Measurements from ENCODE around the gene KIAA0232.
"Not testable (repeated sequence)": the region's sequence is repeated elsewhere in the genome, so short reads cannot be mapped to it uniquely, and the experiment has no call there.

The KIAA0232 gene

DNA sequence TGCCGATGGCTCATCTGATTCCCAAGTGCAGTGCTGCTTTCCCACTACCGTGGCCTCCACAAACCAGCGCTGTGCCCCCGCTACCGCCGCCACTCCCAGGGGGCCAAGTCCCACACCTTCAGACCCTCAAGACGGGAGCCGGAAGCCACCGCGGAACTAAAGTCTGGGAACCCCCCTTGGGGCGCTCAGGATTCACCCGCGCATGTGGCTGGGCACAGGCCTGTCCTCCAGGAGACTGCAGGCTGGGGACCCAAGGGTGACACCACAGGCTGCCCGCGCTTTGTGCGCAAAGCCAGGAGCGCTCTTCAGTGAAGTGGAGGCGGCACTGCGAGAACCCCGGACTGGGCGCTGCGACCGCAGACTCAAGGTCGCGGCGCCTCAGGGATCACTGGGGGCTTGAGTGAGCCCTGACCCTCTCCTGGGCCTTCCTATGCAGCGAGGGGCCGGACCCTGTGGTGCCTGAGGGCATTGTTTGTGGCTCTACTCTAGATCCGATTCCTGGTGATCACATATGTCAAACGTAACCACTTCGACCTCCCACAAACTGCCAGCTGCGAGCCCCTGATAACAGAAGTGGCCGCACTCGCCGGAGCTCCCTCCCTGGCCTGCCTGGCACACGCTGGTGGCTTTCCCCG lies 106.7 kb downstream of the KIAA0232 start:
- no peak for DNase-seq

DNA sequence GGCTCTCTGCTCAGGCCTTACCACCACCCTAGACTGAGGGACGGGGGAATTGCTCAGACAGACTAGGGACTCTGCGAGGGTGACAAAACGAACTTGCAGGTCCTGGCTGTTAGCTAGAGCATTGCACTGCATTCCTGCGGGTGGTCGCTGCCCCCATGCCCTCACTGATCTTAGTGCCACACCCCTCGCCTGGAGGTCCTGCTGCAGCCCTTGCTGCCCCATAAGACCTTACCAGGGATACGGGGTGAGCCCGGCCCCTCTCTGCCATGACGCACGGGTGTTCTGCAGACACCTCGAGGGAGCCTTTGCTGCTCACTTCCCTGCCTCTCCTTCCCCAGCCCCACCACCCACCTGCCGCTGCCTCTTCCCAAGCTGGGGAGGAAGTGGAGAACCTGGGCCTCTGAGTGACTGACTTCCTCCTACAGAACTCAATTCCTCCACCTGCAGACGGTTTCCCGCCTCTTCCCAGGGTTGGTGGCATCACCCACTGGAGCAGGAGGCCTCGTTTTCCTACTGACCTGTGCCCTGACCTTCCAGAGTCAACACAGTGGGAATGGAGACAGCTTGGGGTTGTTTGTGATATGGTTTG lies 107.3 kb downstream of the KIAA0232 start:
- DNase-seq: no peak

DNA sequence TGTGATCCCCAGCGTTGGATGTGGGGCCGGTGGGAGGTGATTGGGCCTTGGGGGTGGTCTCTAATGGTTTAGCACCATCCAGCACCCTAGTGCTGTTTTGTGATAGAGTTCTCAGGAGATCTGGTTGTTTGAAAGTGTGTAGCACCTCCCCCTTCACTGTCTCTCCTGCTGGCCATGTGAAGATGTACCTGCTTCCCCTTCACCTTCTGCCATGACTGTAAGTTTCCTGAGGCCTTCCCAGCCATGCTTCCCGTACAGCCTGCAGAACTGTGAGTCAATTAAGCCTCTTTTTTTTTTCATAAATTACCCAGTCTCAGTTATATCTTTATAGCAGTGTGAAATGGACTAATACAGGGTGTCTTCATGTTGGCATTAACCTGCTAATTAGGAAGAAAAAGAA lies 107.8 kb downstream of the KIAA0232 start:
- no peak for DNase-seq

DNA sequence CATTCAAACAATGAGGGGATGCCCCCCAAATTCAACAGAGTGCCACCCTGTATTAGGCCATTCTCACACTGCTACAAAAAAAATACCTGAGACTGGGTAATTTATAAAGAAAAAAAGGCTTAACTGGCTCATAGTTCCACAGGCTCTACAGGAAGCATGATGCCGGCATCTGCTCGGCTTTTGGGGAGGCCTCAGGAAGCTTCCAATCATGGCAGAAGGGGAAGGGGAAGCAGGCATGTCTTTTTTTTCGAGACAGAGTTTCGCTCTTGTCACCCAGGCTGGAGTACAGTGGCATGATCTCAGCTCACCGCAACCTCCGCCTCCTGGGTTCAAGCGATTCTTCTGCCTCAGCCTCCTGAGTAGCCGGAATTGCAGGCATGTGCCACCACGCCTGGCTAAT lies 108.4 kb downstream of the KIAA0232 start:
- not testable (repeated sequence) for DNase-seq

DNA sequence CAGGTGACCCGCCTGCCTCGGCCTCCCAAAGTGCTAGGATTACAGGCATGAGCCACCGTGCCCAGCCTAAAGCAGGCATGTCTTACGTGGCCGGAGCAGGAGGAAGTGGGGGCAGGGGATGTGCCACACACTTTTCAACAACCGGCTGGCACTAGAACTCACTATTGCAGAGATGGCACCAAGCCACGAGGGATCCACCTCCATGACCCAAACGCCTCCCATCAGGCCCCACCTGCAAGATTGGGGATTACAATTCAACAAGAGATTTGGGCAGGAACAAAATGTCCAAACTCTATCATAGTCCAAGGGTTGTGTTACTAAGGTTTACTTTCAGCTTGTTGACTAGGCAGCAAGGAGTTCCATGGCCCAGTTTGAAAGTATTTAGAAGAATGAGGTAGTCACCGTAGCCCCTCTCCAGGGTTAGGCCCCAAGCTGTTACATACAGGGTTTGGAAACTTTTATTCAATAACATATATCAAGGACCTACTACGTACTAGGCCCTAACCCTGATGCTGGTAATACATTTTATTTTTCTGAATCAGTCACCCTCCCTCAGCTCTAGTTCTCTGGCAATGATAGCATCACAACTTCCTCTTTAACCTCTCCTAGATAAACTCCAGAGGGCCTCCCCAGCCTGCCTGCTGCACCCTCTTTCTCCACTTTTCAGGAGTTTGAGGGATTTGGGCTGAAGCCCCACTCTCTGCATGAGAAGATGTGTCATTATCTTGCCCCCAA lies 109.1 kb downstream of the KIAA0232 start:
- DNase-seq: no peak

DNA sequence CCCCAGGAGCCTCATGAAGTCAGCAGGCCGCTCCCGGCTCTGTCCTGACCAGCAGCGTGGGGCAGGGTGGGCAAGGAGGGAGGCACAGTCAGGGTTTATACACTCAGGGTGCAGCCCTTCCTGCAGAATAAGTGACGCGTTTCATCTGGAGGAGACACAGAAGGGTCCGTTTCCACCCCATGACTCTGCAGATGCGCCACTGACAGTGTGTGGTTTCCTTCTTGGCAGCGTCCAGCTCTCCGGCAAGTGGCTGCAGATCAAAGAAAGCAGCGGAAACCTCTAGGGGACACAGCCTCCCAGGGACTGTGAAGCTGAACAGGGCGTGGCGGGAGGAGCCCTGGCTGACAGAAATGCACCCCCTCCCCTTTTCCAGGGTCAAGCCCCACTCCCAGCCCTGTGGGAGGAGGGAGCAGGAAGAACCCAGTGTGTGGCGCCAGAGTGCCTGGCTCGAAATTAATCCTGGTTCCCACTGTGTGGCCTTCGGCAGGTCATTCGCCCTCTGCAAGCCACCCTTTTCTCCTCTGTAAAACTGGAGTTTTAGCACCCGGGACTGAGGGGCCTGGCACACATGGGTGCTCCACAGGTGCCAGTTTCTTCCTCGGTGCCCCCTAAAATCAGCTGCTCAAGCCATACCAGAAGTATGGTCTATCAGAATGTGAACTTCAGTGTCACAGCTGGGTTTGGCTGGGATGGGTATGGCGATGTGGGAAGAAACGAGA lies 109.8 kb downstream of the KIAA0232 start:
- DNase-seq: no peak

DNA sequence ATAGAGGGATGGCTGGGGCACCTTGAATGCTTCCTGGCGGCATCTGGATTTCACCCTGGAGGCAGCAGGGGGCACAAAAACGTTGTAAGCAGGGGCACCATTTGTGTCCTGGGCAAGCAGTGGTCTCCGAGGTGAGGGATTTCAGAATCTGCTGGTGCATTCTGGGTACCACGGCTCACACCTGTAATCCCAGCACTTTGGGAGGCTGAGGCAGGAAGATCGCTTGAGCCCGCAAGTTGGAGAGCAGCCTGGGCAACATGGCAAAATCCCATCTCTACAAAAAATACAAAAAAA lies 110.3 kb downstream of the KIAA0232 start:
- DNase-seq: no peak

DNA sequence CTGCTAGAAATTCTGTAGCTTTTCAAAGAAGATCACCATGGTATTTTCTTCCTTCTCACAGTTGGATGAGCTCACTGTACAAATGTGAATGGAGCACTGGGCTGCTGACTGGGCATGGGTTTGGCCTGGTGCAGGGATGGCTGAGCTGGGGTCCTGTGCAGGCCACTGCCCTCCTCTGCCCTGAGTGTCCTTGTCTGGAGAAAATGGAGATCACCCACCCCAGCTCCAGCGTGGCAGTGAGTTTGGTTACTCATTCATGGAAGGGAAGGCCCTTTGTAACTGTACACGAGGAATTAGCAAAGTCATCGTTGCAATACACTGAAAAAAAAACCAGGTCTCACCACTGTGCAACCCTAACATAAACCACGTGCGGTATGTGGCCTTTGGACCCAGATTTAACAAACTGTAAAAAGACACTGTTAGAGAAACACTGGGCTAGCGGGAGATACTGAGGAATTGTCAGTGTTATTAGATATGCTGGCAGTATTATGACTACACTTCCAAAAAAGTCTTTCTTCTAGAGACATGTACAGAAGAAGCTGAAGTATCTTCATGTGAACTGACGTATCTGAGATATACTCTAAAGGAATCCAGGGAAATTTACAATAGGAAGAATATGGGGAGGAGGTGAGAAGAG lies 111.0 kb downstream of the KIAA0232 start:
- no peak for DNase-seq

DNA sequence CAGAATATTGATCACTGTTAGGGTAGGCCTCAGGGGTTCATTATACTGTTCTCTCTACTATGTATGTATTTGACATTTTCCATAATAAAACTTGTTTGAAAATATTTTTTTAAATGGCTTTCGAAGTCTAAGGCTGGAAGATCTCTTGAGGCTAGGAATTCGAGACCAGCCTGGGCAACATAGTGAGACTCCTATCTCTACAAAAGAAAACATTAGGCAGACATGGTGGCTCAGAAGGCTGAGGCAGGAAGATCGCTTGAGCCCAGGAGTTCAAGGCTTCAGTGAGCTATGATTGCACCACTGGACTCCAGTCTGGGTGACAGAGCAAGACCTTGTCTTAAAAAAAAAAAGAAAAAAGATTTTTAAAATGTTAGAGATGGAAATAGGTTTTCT lies 111.6 kb downstream of the KIAA0232 start:
- no peak for DNase-seq

DNA sequence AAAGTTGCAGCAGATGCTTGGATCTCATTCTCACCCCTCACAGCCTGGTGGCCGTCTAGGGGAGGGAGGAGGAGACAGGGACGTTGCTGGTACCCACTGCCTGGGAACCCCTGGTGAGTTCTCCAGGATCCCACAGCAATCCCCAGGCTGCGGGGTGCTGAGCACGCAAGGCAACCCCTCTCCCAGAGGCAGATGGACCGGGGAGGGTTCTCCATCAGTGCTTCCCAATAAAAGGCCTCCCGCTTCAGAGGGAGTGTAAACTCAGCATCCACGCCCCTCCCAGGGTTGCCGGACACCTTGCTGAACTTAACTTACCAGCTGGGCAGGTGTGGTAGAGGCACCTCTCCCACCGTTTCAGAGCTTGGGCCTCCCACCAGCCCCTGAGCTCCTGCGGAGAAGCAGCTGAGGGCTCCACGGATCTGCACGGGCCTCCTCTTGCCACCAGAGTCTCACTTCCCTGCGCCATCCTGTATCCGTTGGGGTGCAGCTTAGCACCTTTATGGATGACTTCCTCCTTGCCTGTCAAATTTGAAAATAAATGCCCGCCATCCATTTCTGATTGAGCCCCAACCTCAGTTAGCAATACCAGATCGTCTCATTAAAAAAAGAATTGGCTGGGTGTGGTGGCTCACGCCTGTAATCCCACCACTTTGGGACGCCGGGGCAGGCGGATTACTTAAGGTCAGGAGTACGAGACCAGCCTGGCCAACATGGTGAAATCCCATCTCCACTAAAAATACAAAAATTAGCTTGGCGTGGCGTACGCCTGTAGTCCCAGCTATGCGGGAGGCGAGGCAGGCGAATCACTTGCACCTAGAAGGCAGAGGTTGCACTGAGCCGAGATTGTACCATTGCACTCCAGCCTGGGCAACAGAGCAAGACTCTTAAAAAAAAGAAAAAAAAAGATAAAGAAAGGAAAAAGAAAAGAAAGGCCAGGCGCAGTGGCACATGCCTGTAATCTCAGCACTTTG lies 112.3 kb downstream of the KIAA0232 start:
- no peak for DNase-seq

DNA sequence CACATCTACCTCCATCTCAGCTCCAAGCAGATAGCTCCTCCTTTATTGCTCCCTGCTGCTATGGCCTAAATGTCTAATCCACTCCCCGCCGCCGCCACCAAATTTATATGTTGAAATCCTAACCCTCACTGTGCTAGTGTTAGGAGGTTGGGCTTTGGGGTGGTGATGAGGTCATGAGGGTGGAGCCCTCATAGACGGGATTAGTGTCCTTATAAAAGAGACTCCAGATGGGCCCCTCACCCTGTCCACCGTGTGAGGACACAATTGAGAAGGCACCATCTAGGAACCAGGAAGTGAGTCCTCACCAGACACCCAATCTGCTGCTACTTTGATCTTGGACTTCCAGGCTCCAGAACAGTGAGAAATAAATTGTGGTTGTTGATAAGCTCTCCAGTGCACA lies 113.5 kb downstream of the KIAA0232 start:
- no peak for DNase-seq

DNA sequence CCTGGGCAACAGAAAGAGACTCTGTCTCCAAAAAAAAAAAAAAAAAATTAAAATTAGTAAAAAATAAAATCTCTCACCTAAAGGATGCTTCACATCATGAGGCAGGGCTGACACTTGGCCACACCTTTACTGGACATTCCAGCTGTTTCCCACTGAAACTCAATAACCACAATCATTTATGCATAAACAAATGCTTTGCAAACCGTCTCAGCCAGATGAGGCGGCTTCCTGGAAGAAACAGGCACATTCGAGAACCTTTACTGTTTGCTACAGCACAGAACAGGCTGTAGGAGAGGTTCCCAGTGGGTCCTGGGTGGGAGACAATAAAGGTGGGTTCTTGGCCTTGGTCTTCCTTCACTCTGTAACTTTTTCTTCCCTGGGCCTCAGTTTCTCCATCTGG lies 116.2 kb downstream of the KIAA0232 start:
- no peak for DNase-seq

DNA sequence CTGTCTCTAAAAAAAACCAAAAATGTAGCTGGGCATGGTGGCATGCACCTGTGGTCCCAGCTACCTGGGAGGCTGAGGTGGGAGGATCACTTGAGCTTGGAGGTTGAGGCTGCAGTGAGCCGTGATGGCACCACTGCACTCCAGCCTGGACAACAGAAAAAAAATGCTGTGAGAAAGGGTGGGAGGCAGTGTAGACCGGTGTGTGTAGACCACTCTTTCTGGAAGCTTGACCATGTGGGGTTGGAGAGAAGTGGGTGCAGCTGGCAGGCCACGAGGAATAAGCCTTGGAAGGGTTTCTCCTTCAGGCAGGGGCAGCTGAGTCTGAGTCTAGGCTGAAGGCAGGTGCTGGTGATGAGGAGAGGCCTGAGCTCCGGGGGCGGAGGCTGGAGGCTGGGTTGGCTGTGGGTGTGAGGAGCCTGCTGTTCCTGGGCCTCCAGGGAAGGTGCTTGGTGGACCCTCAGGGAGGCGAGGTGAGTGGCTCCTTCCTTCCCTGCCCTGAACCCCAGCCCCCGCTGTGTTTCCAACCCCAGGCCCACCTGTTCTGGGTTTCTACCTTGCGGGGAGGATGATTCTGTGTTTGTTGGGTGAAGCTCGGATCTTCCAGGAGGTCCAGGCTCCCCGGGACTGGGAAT lies 117.8 kb downstream of the KIAA0232 start:
- no peak for DNase-seq

DNA sequence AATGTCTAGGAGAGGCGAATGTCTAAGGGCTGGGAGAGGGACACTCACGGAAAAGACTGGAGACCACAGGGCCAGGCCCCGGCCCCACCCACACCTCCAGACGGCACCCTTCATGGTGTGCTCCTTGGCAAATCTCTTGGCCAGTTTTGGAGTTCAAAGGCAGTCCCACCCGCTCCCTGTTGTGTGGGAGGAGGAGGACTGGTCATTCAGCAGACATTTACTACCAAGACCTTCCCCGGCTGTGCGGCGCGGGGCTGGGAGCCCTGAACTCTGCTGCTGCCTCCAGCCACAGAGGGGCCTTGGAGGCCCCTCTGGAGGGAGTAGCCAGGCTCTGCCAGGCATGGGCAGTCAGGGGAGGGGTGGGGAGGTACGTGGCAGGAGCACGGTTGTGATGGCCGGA lies 118.4 kb downstream of the KIAA0232 start:
- no peak for DNase-seq

DNA sequence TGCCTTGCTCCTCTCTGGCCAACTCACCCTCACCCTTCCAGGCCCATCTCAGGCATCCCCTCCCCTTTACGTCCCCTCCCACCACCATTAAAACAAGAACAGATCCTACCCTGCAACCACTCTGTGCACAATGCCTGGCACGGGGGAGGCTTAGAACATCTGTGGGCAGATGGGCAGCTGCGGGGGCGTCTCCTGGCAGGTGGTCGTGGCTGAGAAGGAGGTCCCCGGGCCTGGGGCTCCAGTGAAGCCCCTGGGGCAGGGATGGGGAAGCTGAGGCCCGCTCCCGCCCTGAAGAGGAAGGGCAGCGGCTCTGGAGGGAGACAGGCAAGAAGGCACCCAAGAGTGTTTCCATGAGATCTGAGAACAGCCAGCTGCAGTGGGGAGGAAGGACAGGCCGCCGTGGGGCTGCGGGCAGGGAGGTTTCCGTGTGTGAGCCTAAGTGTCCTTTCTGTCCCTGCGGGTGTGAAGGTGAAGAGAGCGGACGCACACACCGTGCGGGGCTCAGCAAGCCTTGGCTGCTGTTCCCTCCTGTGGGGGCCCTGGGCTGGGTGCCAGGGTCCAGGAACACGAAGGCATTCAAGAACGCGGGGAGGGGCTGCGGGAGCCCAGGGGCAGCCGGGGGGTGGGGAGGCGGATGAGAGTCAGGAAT lies 119.3 kb downstream of the KIAA0232 start:
- no peak for DNase-seq

DNA sequence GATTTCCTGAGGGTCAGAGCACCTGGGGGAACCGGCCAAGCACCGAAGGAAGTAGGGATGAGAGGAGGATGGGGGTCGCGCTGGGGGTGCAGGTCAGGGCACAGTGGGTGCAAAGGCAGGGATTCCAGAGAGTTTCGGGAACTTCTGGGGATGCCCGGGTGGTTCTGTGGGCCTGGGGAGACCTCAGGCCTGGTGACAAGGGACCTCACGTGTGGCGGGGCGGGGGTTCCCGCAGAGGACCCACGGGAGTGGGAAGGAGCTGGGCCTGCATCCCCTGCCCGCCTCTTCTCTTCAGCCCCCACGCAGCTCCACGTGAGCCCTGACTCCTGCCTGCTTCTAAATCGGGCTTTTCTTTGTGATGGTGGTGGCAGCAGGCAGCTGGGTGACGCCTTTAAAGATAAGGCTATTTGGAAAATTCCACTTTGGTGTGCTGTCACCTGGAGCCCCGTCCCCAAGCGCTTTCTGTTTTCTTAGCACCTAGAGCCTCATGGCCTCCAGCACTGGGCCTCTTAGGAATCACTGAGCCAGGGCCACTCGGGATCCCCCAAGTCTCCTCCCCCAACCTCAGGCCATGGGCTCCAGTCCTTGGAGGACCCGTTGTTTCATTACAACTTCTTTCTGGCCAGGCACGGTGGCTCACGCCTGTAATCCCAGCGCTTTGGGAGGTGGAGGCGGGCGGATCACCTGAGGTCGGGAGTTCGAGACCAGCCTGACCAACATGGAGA lies 120.0 kb downstream of the KIAA0232 start:
- DNase-seq: no peak

DNA sequence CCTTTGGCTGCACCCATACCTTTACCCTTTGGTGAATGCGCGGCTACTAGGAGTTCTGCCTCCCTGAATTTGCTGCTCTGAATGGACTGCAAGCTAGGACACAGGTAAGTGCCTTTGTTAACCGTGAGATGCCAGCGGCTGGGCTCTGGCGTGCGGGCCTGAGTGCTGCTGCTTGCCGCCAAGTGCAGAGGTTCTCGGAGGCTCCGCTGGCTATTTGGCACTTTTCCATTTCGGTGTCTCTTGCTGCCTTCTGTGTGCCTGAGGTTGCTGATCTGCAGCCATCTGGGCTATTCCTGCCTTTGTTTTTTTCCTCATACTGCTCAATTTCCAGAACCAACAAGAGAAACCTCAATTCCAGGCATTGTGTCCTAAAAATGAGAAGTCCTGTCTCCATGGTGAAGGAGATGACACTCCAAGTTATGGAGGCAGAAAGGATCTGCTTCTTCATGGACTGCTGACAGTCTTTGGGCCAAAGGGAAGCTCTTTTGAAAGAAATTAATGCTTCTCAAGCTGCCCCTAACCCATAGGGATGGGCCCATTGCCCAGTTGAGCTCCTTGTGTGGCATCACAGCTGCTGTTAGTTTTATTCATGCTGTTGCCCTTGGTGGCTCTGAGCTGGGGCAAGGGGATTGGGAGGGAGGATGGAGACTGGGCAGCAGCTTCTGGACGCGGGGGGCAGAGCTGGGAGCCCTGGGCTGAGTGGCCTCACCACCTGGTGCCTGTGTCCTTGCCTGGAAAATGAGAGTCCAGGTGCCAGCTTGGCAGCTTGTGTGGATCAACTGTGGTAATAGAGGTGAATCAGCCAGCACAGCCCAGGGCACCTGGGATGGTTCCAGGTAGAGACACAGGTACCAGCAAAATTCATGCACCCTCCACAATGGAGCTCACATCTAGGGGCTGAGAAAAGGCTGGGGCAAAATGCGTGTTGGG lies 123.3 kb downstream of the KIAA0232 start:
- no peak for DNase-seq

DNA sequence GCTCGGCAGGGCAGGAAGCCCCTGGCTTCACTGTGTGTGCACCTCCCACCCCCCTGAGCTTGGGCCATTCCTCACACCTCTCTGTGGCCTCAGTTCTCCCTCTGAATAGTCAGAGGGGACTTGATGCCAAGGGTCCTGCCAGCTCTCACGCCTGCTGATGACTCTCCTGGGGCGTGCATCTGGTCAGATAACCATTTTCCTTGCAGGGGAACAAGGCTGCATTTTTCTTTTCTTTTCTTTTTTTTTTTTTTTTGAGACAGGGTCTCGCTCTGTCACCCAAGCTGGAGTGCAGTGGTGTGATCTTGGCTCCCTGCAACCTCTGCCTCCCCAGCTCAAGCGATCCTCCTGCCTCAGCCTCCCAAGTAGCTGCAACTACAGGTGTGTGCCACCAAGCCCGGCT lies 124.0 kb downstream of the KIAA0232 start:
- not testable (repeated sequence) for DNase-seq

DNA sequence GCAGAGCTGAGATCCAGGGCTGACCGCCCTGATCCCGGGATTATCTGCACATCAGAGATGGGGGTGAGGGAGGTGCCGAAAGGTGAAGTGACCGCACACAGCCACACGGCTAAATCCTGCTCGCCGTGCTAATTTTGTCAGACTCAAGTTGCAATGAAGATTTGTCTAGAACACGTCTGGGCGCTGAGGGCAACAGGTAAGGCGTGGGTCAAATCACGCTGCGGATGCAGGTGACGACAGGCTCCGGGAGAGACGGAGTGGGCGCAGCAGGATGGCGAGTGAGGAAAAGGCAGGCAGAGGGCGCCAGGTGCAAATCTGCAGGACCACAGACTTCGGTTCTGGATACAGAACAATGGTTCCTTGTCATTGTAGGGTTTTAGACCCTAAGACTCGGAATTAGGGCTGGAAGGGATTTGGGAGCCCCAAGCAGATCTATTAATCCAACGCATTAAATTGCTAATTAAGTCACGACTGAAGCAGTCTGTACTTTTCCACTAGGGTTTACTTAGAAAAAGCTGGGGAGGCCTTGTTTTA lies 125.2 kb downstream of the KIAA0232 start:
- DNase-seq: no peak
